GM23338 (cell line): ENCODE data around the gene ARHGAP28. TPM values are rescaled to one million over a fixed set of nuclear protein-coding genes. Genes with fewer than 3 reads are reported as not detected.

Experiments
- ATAC-seq: fragments of 200-7000 bp; cut with Tn5 transposase; 3 replicates; pipeline ENCODE4 v1.9.1; 2020
- DNase-seq: peaks from one replicate; pipeline ENCODE4 v3.0.0-alpha.2; 2015; ENCODE audit warnings: low spot score
- H2AFZ ChIP-seq: fragments of 200-600 bp; sonication (generic); 2 replicates; pipeline ENCODE4 v1.8.0; 2016; ENCODE audit warnings: antibody characterized with exemption, mild to moderate bottlenecking, moderate library complexity
- H3F3A ChIP-seq: fragments of 200-600 bp; sonication (generic); replicated peaks from 2 replicates; pipeline ENCODE4 v1.8.0; 2017; ENCODE audit warnings: antibody characterized with exemption, mixed run types, low read depth
- H3K27ac ChIP-seq: fragments of 200-600 bp; sonication (generic); 2 replicates; pipeline ENCODE4 v1.6.1; 2016; ENCODE audit warnings: low read depth
- H3K27me3 ChIP-seq: fragments of 200-600 bp; sonication (generic); 2 replicates; pipeline ENCODE4 v1.8.0; 2016; ENCODE audit warnings: mild to moderate bottlenecking, mixed run types, moderate library complexity; ENCODE audit not compliant: insufficient read depth
- H3K36me3 ChIP-seq: fragments of 200-600 bp; sonication (generic); 2 replicates; pipeline ENCODE4 v1.8.0; 2016; ENCODE audit warnings: mild to moderate bottlenecking; ENCODE audit not compliant: insufficient read depth
- H3K4me1 ChIP-seq: fragments of 200-600 bp; sonication (generic); 2 replicates; pipeline ENCODE4 v1.8.0; 2016; ENCODE audit warnings: mild to moderate bottlenecking, moderate library complexity; ENCODE audit not compliant: insufficient read depth
- H3K4me2 ChIP-seq: fragments of 200-600 bp; sonication (generic); 2 replicates; pipeline ENCODE4 v1.7.1; 2017; ENCODE audit warnings: mixed run types
- H3K4me3 ChIP-seq: fragments of 200-600 bp; sonication (generic); 2 replicates; pipeline ENCODE4 v1.6.1; 2016; ENCODE audit warnings: mixed run types
- H3K79me2 ChIP-seq: fragments of 200-600 bp; sonication (generic); replicated peaks from 2 replicates; pipeline ENCODE4 v1.8.0; 2017; ENCODE audit warnings: mild to moderate bottlenecking; ENCODE audit not compliant: insufficient read depth
- H3K9me2 ChIP-seq: fragments of 200-600 bp; sonication (generic); 2 replicates; pipeline ENCODE4 v1.8.0; 2017; ENCODE audit not compliant: insufficient read depth
- H4K20me1 ChIP-seq: fragments of 200-600 bp; sonication (generic); replicated peaks from 2 replicates; pipeline ENCODE4 v1.8.0; 2017; ENCODE audit warnings: mild to moderate bottlenecking; ENCODE audit not compliant: insufficient read depth
- H3K27ac Mint-ChIP-seq: 2 replicates; pipeline ENCODE4 v1.8.0; 2020; ENCODE audit warnings: inconsistent platforms, mild to moderate bottlenecking, moderate library complexity, mixed read lengths
- H3K27me3 Mint-ChIP-seq: 3 replicates; pipeline ENCODE4 v1.8.0; 2022; ENCODE audit warnings: low read depth, mild to moderate bottlenecking, moderate library complexity, mixed read lengths, inconsistent platforms; ENCODE audit not compliant: insufficient read depth, poor library complexity
- H3K36me3 Mint-ChIP-seq: 3 replicates; pipeline ENCODE4 v1.8.0; 2021; ENCODE audit warnings: low read depth, mild to moderate bottlenecking, inconsistent platforms, moderate library complexity, mixed read lengths
- H3K4me1 Mint-ChIP-seq: 3 replicates; pipeline ENCODE4 v1.8.0; 2020; ENCODE audit warnings: mild to moderate bottlenecking, inconsistent platforms, mixed read lengths
- H3K4me3 Mint-ChIP-seq: 3 replicates; pipeline ENCODE4 v1.8.0; 2021; ENCODE audit warnings: moderate library complexity, mild to moderate bottlenecking, inconsistent platforms, mixed read lengths
- H3K9me3 Mint-ChIP-seq: 3 replicates; pipeline ENCODE4 v1.8.0; 2020; ENCODE audit warnings: moderate library complexity, mild to moderate bottlenecking, inconsistent platforms, mixed read lengths
- CREB1 ChIP-seq: fragments of 250-450 bp; sonication (Bioruptor Pico); IDR thresholded peaks from 2 replicates; pipeline ENCODE4 v1.5.0; 2020; ENCODE audit warnings: low read depth, mild to moderate bottlenecking, moderate library complexity
- CTCF ChIP-seq, 2 experiments: fragments of 200-600 bp in 1 of 2; sonication (generic) in 1 of 2; conservative IDR thresholded peaks; 2 replicates each; pipeline versions ENCODE4 v1.5.1 to v1.6.1; 2016 to 2017; ENCODE audit warnings: antibody characterized with exemption in 2 of 2, low read depth in 2 of 2, mild to moderate bottlenecking in 2 of 2, moderate library complexity in 1 of 2
- ETS1 ChIP-seq: IDR thresholded peaks from 2 replicates; pipeline ENCODE4 v1.6.1; 2016; ENCODE audit warnings: antibody characterized with exemption
- EZH2 ChIP-seq: fragments of 200-600 bp; sonication (generic); IDR thresholded peaks from one replicate; pipeline ENCODE4 v1.8.0; 2017; ENCODE audit warnings: antibody characterized with exemption, mild to moderate bottlenecking, low read depth; ENCODE audit not compliant: unreplicated experiment
- JUNB ChIP-seq: IDR thresholded peaks from one replicate; pipeline ENCODE4 v1.6.1; 2016; ENCODE audit warnings: antibody characterized with exemption; ENCODE audit not compliant: unreplicated experiment
- NANOG ChIP-seq: IDR thresholded peaks from 2 replicates; pipeline ENCODE4 v1.6.1; 2016; ENCODE audit warnings: antibody characterized with exemption, borderline replicate concordance
- REST ChIP-seq: IDR thresholded peaks from one replicate; pipeline ENCODE4 v1.6.1; 2018; ENCODE audit warnings: antibody characterized with exemption; ENCODE audit not compliant: unreplicated experiment
- STAT1 ChIP-seq: IDR thresholded peaks from one replicate; pipeline ENCODE4 v1.6.1; 2016; ENCODE audit warnings: antibody characterized with exemption; ENCODE audit not compliant: unreplicated experiment
- ZNF114 ChIP-seq: fragments of 250-450 bp; sonication (Bioruptor Pico); IDR thresholded peaks from 2 replicates; pipeline ENCODE4 v1.5.0; 2020; ENCODE audit warnings: mild to moderate bottlenecking, moderate library complexity
- ZNF331 ChIP-seq: fragments of 250-450 bp; sonication (Bioruptor Pico); IDR thresholded peaks from 2 replicates; pipeline ENCODE4 v1.5.0; 2020; ENCODE audit warnings: low read depth, mild to moderate bottlenecking, moderate library complexity
- ZNF462 ChIP-seq: fragments of 250-450 bp; sonication (Bioruptor Pico); IDR thresholded peaks from 2 replicates; pipeline ENCODE4 v1.5.0; 2020; ENCODE audit warnings: mild to moderate bottlenecking, moderate library complexity
- polyA plus RNA-seq: library from polyadenylated mRNA; unstranded; fragments of >200 nt; fragmentation: Nextera tagmentation; extraction: Ambion mirVana; gene quantifications from 2 replicates; pipeline ENCODE4 v1.2.1, GENCODE V29; 2016
- total RNA-seq: library from RNA; depleted of rRNA; stranded (reverse); fragments of >200 nt; shearing (Covaris generic); gene quantifications from 2 replicates; pipeline ENCODE4 v1.2.3, GENCODE V29; 2014

The ARHGAP28 gene
- total and polyA plus RNA-seq, 2 experiments from 2014 or later, result 2.8 to 9.6 TPM

GRCh38 chr18:6891788-6892187, 162.3 kb downstream of the ARHGAP28 start (continued):
- TF ChIP-seq REST, result no peak
- TF ChIP-seq NANOG, result no peak
- no peak for TF ChIP-seq ZNF331 (CRISPR knock-in tag)
- no peak for TF ChIP-seq CTCF (conservative IDR thresholded peaks at IDR 0.05; ENCODE audit: low read depth in 2 of 2)
- no peak for TF ChIP-seq JUNB
- TF ChIP-seq ZNF114 (CRISPR knock-in tag), result no peak

GRCh38 chr18:6901286-6901926, 171.9 kb downstream of the ARHGAP28 start:
- Mint-ChIP-seq H3K4me3 (no peak overlapping the region), H3K36me3 (peaks cover 17% of the 10 kb centered on the region), H3K9me3 (peaks cover 11% of the 10 kb centered on the region; the same call in 1 of the 3 replicates), H3K4me1 (peaks cover 7% of the 10 kb centered on the region; the same call in 2 of the 3 replicates), H3K27ac (no peak overlapping the region), H3K27me3 (peaks cover 5% of the 10 kb centered on the region)
- no peak overlapping the region for H2AFZ ChIP-seq
- no peak overlapping the region for H3K27ac ChIP-seq
- DNase-seq (no peak), ATAC-seq (no peak)
- no peaks in the 10 kb centered on the region for H3K27me3 ChIP-seq
- no peaks in the 10 kb centered on the region for H3K36me3 ChIP-seq
- H3K9me2 ChIP-seq, result no peaks in the 10 kb centered on the region
- H3K4me2 ChIP-seq, result no peak overlapping the region
- H3K79me2 ChIP-seq, result no peaks in the 10 kb centered on the region
- H4K20me1 ChIP-seq, result no peaks in the 10 kb centered on the region
- H3F3A ChIP-seq, result no peaks in the 10 kb centered on the region
- no peaks in the 10 kb centered on the region; the same call in 1 of the 2 replicates for H3K4me1 ChIP-seq
- no peak overlapping the region for H3K4me3 ChIP-seq
- no peak for TF ChIP-seq JUNB
- TF ChIP-seq STAT1, result no peak
- no peak for TF ChIP-seq ETS1
- no peak for TF ChIP-seq CREB1
- TF ChIP-seq NANOG, result no peak
- no peak for TF ChIP-seq ZNF462 (CRISPR knock-in tag)
- no peak for TF ChIP-seq EZH2
